GM19238 (cell line): ENCODE results near the gene LMBR1L.

Experiments
- DNase-seq: peaks from one replicate; pipeline ENCODE4 v3.0.0; 2011; ENCODE audit warnings: low spot score; ENCODE audit not compliant: insufficient read length

LMBR1L gene

GRCh38 chr12:49054096-49054495 is 56.6 kb downstream of the LMBR1L start:
- no peak for DNase-seq

GRCh38 chr12:49052451-49053208 is 58.0 kb downstream of the LMBR1L start:
- DNase-seq = no peak

GRCh38 chr12:49051777-49052438 is 58.7 kb downstream of the LMBR1L start:
- no peak for DNase-seq

- DNase-seq = no peak
Measured at GRCh38 chr12:49051373-49051764, 59.3 kb downstream of the LMBR1L start.

- DNase-seq = no peak
Measured at GRCh38 chr12:49050507-49051372, 59.9 kb downstream of the LMBR1L start.

GRCh38 chr12:49049566-49050224 is 61.0 kb downstream of the LMBR1L start:
- DNase-seq = no peak

GRCh38 chr12:49048953-49049352 is 61.7 kb downstream of the LMBR1L start:
- no peak for DNase-seq
